Femur (tissue), 1 donor: ENCODE results near the gene BEND2.

Experiments used
- DNase-seq: peaks from one replicate; pipeline ENCODE4 v3.0.0-alpha.2; 2017

The BEND2 gene

GRCh38 chrX:18133605-18134004, 87.1 kb downstream of the BEND2 start:
- no peak for DNase-seq

DNA sequence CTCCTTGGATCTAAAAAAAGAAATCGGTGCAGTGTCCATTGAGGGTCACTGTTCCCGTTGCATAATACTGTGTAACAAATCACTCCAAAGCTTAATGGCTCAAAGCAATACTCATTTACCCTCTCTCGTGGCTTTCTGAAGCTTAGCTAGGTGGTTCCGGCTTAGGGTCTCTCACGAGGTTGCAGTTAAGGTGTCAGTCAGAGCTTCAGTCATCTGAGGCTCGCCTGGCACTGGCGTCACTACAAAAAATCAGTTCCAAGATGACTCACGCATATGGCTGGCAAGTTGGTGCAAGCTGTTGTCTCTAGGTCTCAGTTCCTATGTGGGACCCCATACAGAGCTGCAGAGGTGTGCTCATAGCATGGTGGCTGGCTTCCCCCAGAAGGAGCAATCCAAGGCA, 91.0 kb downstream of the BEND2 start:
- no peak for DNase-seq

GRCh38 chrX:18126971-18127370, 93.7 kb downstream of the BEND2 start:
- DNase-seq, result no peak

DNA sequence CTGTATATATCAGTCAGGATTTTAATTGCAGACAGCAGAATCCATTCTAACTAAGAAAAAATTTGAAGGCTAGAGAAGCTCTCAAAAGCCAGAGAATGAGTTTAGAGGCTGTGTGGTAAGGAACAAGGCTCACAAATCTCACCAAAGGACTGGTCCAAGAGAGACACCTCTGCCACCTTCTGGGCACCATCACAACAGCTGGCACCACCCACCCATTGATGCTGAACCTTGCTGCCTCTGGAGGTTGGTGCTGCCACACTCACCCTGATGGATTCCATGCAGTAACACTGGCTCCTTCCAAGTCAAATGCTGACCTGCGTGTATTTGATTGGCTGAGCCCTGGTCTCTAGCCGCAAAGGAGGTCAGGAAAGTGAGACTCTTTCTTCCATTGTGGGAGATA, 100.8 kb downstream of the BEND2 start:
- no peak for DNase-seq
